Transverse colon (tissue), 3 donors: ENCODE data around the gene SGSM1.

ENCODE experiments used
- CTCF ChIP-seq, 5 experiments: fragments of 200-600 bp in 3 of 5; fragments of 450-650 bp in 2 of 5; sonication (generic) in 3 of 5; IDR thresholded peaks; 1 replicate in 2 of 5; 2 replicates in 3 of 5; pipeline ENCODE4 v1.5.1; 2016 to 2017; ENCODE audit warnings: antibody characterized with exemption in 5 of 5, inconsistent platforms in 3 of 5, mild to moderate bottlenecking in 2 of 5, moderate library complexity in 1 of 5
- POLR2A ChIP-seq: fragments of 450-650 bp; IDR thresholded peaks from one replicate; pipeline ENCODE4 v1.6.1; 2016; ENCODE audit warnings: antibody characterized with exemption, mild to moderate bottlenecking, moderate library complexity

- TF ChIP-seq POLR2A (no peak), CTCF (IDR thresholded peaks at IDR 0.05) (no peak)
Measured at GRCh38 chr22:24857576-24857975, 51.6 kb downstream of the SGSM1 start.
